ENCODE data around the gene LIPC. TPM values are rescaled to one million over a fixed set of nuclear protein-coding genes. Genes with fewer than 3 reads are reported as not detected.

LIPC gene
- total and polyA plus RNA-seq, 9 of the 15 experiments (the other 6 are each of a cell fraction or from before 2014, with no cell fraction given), result 0.07 to 0.41 (median 0.11) TPM; not detected in 2

DNA sequence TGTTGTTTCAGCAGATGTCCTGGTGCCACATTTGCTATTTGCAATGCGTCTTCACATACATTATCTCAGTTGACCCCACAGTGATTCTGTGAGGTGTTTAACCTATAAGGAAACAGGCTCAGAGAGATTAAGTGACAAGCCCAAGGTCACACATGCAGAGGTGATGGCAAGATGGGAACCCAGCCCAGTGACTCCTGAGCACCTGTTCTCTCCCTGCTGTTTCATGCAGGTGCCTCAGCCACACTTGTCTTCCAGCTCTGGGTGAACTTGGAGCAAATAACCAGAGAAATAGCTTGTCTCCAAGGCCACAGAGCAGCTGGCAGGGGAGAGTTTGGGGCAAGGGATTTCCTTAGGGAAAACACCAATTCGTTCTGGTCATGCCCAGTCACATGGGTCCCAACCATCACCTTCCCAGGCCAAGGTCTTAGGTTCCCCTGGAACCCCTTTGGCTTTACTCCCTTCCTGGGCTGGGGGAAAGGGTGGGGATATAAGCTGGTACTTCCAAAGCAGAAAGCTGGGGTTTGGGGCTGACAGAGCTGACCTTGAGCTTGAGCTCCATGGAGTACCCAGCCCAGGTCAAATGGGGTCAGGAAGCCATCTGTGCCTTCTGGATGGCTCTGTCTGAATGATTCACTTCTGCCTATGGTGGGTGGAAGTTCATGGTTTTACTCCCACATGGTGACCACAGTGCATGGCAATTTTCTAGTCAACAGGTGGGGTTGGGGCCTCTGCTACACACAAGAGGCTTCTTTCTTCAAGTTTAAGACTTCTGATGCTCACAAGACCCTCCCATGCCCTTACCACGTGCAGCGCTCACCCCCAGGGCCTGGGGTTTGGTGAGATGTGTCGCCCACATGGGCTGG, 22.4 kb downstream of the LIPC start (continued):
- TF ChIP-seq MCM3 (IDR thresholded peaks at IDR 0.05), result no peak
- no peak for TF ChIP-seq SNIP1 (IDR thresholded peaks at IDR 0.05; ENCODE audit: low read depth)
- TF ChIP-seq, protein P1, sequence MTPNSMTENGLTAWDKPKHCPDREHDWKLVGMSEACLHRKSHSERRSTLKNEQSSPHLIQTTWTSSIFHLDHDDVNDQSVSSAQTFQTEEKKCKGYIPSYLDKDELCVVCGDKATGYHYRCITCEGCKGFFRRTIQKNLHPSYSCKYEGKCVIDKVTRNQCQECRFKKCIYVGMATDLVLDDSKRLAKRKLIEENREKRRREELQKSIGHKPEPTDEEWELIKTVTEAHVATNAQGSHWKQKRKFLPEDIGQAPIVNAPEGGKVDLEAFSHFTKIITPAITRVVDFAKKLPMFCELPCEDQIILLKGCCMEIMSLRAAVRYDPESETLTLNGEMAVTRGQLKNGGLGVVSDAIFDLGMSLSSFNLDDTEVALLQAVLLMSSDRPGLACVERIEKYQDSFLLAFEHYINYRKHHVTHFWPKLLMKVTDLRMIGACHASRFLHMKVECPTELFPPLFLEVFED (CRISPR knock-in tag; conservative IDR thresholded peaks at IDR 0.05), result no peak
- no peak for TF ChIP-seq ZNF79 (CRISPR knock-in tag; IDR thresholded peaks at IDR 0.05; ENCODE audit: low read depth)
- TF ChIP-seq ZNF431 (CRISPR knock-in tag; IDR thresholded peaks at IDR 0.05), result no peak
- peak; percentile 59 for TF ChIP-seq CBFA2T3 (IDR thresholded peaks at IDR 0.05)
- TF ChIP-seq, protein P2, sequence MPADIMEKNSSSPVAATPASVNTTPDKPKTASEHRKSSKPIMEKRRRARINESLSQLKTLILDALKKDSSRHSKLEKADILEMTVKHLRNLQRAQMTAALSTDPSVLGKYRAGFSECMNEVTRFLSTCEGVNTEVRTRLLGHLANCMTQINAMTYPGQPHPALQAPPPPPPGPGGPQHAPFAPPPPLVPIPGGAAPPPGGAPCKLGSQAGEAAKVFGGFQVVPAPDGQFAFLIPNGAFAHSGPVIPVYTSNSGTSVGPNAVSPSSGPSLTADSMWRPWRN (IDR thresholded peaks at IDR 0.05; ENCODE audit: low read depth), result no peak
- peak; percentile 66 for TF ChIP-seq FOSL1 (tag; conservative IDR thresholded peaks at IDR 0.05)
- no peak for TF ChIP-seq HNRNPUL1 (IDR thresholded peaks at IDR 0.05; ENCODE audit: low read length)
- no peak for TF ChIP-seq NR2C2 (CRISPR knock-in tag; IDR thresholded peaks at IDR 0.05)
- peak; percentile 37; the same call in 1 of the 2 replicates for TF ChIP-seq NR2C2 (tag; IDR thresholded peaks at IDR 0.05)
- TF ChIP-seq ARID1B (IDR thresholded peaks at IDR 0.05), result peak; percentile 38; the same call in 1 of the 2 replicates
- TF ChIP-seq ZNF609 (CRISPR knock-in tag; IDR thresholded peaks at IDR 0.05; ENCODE audit: borderline replicate concordance), result no peak
- TF ChIP-seq TCF3 (CRISPR knock-in tag; IDR thresholded peaks at IDR 0.05), result 0 out of 2 replicates have a peak, but pooled peaks have one; percentile 25
- TF ChIP-seq NCOA1 (IDR thresholded peaks at IDR 0.05; ENCODE audit: low read depth), result no peak
- TF ChIP-seq EHMT2 (IDR thresholded peaks at IDR 0.05), result 0 out of 2 replicates have a peak, but pooled peaks have one; percentile 30
- TF ChIP-seq, protein P3, sequence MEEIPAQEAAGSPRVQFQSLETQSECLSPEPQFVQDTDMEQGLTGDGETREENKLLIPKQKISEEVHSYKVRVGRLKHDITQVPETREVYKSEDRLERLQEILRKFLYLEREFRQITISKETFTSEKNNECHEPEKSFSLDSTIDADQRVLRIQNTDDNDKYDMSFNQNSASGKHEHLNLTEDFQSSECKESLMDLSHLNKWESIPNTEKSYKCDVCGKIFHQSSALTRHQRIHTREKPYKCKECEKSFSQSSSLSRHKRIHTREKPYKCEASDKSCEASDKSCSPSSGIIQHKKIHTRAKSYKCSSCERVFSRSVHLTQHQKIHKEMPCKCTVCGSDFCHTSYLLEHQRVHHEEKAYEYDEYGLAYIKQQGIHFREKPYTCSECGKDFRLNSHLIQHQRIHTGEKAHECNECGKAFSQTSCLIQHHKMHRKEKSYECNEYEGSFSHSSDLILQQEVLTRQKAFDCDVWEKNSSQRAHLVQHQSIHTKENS (CRISPR knock-in tag; IDR thresholded peaks at IDR 0.05), result no peak
- TF ChIP-seq NR4A1 (CRISPR knock-in tag; IDR thresholded peaks at IDR 0.05), result no peak
- TF ChIP-seq NR4A1 (tag; IDR thresholded peaks at IDR 0.05), result no peak
